Uterus (tissue), 4 donors: ENCODE measurements around the gene GSC2. TPM values are rescaled to one million over a fixed set of nuclear protein-coding genes. Genes with fewer than 3 reads are reported as not detected.

Experiments
- DNase-seq, 2 donors: peaks; one replicate each; pipeline ENCODE4 v3.0.0-alpha.2; 2019 to 2020
- H3K27ac ChIP-seq, 2 donors: fragments of 200-600 bp; sonication (generic); 1 replicate in 1 of 2; 2 replicates in 1 of 2; pipeline ENCODE4 v1.5.1; 2016 to 2018
- H3K27me3 ChIP-seq, 2 donors: fragments of 200-600 bp; sonication (generic); one replicate each; pipeline ENCODE4 v1.5.1; 2018 to 2019; ENCODE audit warnings: control low read depth in 1 of 2
- H3K36me3 ChIP-seq, 2 donors: fragments of 200-600 bp; sonication (generic); one replicate each; pipeline ENCODE4 v1.5.1; 2019; ENCODE audit warnings: control low read depth in 1 of 2
- H3K4me1 ChIP-seq, 2 donors: fragments of 200-600 bp; sonication (generic); one replicate each; pipeline ENCODE4 v1.5.1; 2018 to 2019; ENCODE audit warnings: control low read depth in 1 of 2
- H3K4me3 ChIP-seq, 2 donors: fragments of 200-600 bp; sonication (generic); 1 replicate in 1 of 2; 2 replicates in 1 of 2; pipeline ENCODE4 v1.5.1; 2018 to 2019; ENCODE audit warnings: mild to moderate bottlenecking in 1 of 2
- H3K9me3 ChIP-seq, 2 donors: fragments of 200-600 bp; sonication (generic); one replicate each; pipeline ENCODE4 v1.5.1; 2019; ENCODE audit warnings: control low read depth in 1 of 2
- POLR2A ChIP-seq, 2 donors: fragments of 450-650 bp; IDR thresholded peaks; one replicate each; pipeline ENCODE4 v1.6.1; 2016; ENCODE audit warnings: antibody characterized with exemption in 2 of 2, mild to moderate bottlenecking in 1 of 2, moderate library complexity in 1 of 2
- intact Hi-C: fragments of 100-400 bp; cut with DNase I; formaldehyde crosslinking; loops from one replicate; pipeline ENCODE4 v1.15.1; 2023; ENCODE audit warnings: low total_unique reads
- total RNA-seq, 4 donors: library from RNA; depleted of rRNA in 3 of 4; stranded (reverse); fragments of >200 nt in 3 of 4; gene quantifications; one replicate each; pipeline versions ENCODE4 v1.1.0 to v1.2.4, GENCODE V29; 2014 to 2023
- TF ChIP-seq, protein P1 (sequence below), 4 experiments: fragments of 200-600 bp in 2 of 4; fragments of 450-650 bp in 2 of 4; sonication (generic) in 2 of 4; IDR thresholded peaks; one replicate each; pipeline ENCODE4 v1.5.1; 2016 to 2019; ENCODE audit warnings: antibody characterized with exemption in 4 of 4, mild to moderate bottlenecking in 2 of 4, moderate library complexity in 1 of 4
- donor health status: DM: yes; HTN: yes; CAD: no.

GSC2 gene
- total RNA-seq, 4 donors from 2014 or later = not detected

DNA sequence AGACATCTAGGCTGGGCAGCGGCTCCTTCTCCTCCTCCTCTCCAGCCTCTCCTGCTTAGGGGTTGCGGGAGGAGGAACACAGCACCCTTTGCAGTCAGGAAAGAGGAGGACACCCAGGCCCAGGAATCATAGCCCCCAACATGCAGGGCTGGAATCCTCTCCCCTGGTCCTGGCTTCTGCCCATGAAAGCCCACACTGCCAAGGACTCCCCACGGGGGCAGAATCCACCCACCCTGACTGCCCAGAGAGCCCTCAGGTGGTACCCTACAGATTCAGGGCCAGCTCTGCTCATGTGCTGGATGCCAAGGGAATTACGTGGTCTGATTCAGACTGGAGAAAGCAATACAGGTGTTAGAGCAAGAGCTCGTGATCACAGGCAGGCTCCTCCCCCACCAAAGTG, 10.1 kb downstream of the GSC2 start:
- H3K36me3 ChIP-seq = no peaks in the 10 kb centered on the region
- H3K9me3 ChIP-seq = no peaks in the 10 kb centered on the region
- H3K4me1 ChIP-seq = peaks cover 0 to 11% of the 10 kb centered on the region in 2 donors
- intact Hi-C loops = no loop called here
- TF ChIP-seq, protein P1, sequence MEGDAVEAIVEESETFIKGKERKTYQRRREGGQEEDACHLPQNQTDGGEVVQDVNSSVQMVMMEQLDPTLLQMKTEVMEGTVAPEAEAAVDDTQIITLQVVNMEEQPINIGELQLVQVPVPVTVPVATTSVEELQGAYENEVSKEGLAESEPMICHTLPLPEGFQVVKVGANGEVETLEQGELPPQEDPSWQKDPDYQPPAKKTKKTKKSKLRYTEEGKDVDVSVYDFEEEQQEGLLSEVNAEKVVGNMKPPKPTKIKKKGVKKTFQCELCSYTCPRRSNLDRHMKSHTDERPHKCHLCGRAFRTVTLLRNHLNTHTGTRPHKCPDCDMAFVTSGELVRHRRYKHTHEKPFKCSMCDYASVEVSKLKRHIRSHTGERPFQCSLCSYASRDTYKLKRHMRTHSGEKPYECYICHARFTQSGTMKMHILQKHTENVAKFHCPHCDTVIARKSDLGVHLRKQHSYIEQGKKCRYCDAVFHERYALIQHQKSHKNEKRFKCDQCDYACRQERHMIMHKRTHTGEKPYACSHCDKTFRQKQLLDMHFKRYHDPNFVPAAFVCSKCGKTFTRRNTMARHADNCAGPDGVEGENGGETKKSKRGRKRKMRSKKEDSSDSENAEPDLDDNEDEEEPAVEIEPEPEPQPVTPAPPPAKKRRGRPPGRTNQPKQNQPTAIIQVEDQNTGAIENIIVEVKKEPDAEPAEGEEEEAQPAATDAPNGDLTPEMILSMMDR (IDR thresholded peaks at IDR 0.05) = no peak
- no peak for TF ChIP-seq POLR2A (IDR thresholded peaks at IDR 0.05)
- no peak for DNase-seq
- H3K27ac ChIP-seq = no peak overlapping the region
- H3K27me3 ChIP-seq = no peaks in the 10 kb centered on the region
- no peak overlapping the region for H3K4me3 ChIP-seq

DNA sequence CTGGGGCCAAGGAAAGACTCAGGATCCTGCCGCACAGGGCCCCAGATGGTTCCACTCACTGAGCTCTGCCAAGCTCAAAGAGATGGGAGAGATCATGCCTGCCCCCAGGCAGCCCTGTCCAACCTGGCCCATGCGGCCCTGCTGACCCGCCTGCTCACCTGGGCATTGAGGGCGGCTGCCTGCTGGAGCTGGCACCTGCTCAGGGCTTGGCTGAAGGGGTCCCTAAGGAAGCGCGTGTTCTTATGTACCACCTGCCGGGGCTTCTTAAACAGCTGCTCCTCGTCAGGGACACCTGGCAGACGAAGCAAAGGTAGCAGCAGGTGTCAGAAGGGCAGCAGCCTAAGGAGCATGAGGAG, 11.1 kb downstream of the GSC2 start:
- H3K4me3 ChIP-seq = no peak overlapping the region
- H3K36me3 ChIP-seq = no peaks in the 10 kb centered on the region
- TF ChIP-seq, protein P1 (IDR thresholded peaks at IDR 0.05) = no peak
- no peak for TF ChIP-seq POLR2A (IDR thresholded peaks at IDR 0.05)
- no peaks in the 10 kb centered on the region for H3K27me3 ChIP-seq
- DNase-seq = no peak
- peaks cover 0 to 8% of the 10 kb centered on the region in 2 donors for H3K4me1 ChIP-seq
- no peak overlapping the region for H3K27ac ChIP-seq
- no peaks in the 10 kb centered on the region for H3K9me3 ChIP-seq
- intact Hi-C loops = no loop called here

DNA sequence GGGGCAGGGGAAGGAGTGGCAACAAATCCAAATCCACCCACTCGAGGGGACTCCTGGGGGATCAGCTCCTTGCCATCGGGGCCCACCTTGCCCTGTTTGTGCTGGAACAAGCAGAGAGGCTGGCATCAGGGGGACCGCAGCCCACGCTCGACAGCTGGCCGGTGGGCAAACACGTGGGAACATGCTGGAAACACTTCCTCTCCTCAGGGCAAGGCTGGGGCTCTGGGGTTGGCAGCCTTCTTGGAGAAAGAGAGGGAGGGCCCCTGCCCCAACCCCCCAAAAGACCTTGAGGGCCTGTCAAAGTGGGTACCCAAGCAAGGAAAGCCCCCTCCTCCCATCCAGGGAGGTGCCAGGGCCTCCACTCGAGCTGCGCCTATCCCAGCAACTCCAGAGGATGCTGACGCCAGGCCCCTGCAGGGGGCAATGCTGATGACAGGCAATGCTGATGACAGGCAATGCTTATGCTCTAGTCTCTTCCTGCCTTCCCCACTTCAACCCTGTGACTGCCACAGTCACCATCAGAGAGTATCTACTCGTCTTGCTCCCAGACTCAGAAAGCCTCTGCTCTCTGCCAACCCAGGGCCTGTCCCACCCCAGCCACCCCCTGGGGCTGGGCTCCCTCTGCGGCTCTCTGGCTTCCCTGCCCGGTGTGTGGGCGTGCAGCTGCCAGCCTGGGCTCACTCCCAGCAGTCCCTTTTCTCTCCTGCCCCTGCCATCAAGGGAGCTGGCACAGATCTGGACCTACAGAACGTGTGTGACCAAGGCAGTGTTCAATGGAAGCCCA, 11.7 kb downstream of the GSC2 start:
- no peak overlapping the region for H3K27ac ChIP-seq
- no peaks in the 10 kb centered on the region for H3K9me3 ChIP-seq
- no peak overlapping the region for H3K4me3 ChIP-seq
- no peaks in the 10 kb centered on the region for H3K36me3 ChIP-seq
- H3K4me1 ChIP-seq = peaks cover 0 to 2% of the 10 kb centered on the region in 2 donors
- intact Hi-C loops = no loop called here
- no peak for TF ChIP-seq POLR2A (IDR thresholded peaks at IDR 0.05)
- TF ChIP-seq, protein P1 (IDR thresholded peaks at IDR 0.05) = no peak
- H3K27me3 ChIP-seq = no peaks in the 10 kb centered on the region
- DNase-seq = no peak

DNA sequence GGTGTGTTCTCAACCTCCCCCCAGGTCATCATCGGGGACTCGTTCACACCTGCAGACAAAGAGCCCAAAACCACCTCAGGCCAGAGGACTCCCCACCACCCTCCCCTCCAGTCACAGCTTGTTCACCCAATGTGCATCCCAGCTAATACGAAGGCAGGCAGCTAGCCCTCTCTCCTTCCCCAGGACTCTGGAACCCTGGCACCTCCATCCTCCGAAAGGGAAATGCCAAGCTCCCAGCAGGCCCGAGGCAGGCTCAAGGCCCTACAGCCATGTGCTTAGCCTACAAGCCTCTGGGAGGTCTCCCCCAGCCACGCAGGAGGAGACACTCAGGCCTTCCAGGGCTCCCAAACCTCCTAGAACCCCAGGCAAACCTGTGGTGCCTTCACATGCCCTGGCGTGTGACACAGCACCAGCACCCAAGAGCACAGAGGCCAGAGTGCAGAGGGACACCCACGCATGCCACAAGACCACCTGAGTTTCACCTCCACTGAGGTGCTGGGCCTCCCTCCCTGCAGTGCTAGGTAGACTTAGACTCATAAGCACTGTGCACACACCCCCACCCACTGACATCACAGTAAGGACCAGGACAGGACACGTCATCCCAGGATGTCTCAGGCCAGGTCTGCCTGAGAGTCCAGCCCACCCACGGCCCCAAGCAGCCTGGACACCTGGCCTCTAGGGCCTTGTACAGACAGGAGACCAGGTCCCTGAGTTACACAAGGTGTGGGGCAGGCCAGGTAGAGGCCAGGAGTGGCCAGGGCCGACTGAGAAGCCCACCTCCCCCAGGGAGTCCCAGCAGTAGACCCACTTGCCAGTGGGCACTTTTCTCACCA, 12.5 kb downstream of the GSC2 start:
- TF ChIP-seq, protein P1 (IDR thresholded peaks at IDR 0.05) = no peak
- TF ChIP-seq POLR2A (IDR thresholded peaks at IDR 0.05) = no peak
- Histone ChIP-seq H3K9me3 (no peaks in the 10 kb centered on the region), H3K27me3 (no peaks in the 10 kb centered on the region), H3K4me1 (no peaks in the 10 kb centered on the region), H3K27ac (no peak overlapping the region), H3K4me3 (no peak overlapping the region), H3K36me3 (no peaks in the 10 kb centered on the region)
- no peak for DNase-seq
- intact Hi-C loops = no loop called here

DNA sequence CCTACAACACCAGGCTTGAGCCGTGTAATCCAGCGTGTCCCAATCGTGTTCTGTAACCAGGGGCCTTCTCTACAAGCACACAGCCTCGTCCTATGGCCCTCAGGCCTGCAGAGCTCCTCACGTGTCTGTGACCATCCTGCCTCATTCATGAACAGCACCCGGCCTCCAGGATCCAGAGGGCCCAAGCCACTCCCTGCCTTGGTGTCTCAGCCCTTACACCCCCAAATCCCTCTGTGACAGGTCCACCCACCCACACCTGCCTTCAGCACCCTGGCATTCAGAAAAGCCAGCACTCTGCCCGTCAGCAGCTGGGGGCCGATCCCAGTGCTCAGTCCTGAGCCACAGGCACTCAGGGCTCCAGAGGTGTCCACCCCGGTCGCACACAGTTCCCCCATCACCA, 13.2 kb downstream of the GSC2 start:
- Histone ChIP-seq H3K4me3 (no peak overlapping the region), H3K36me3 (no peaks in the 10 kb centered on the region), H3K9me3 (no peaks in the 10 kb centered on the region), H3K4me1 (no peaks in the 10 kb centered on the region), H3K27me3 (no peaks in the 10 kb centered on the region), H3K27ac (no peak overlapping the region)
- intact Hi-C loops = no loop called here
- no peak for TF ChIP-seq POLR2A (IDR thresholded peaks at IDR 0.05)
- TF ChIP-seq, protein P1 (IDR thresholded peaks at IDR 0.05) = no peak
- no peak for DNase-seq
